ENCODE data around the gene ZNF765.
A peak's percentile ranks its signal among the peaks of the same experiment; 100 is the strongest.
"Not testable (repeated sequence)": the region's sequence is repeated elsewhere in the genome, so short reads cannot be mapped to it uniquely, and the experiment has no call there.

Gene ZNF765

GRCh38 chr19:53422551-53422950, 27.6 kb downstream of the ZNF765 start:
- no peak for DNase-seq (ENCODE audit: low spot score)

GRCh38 chr19:53423074-53423473, 28.1 kb downstream of the ZNF765 start:
- DNase-seq (ENCODE audit: low spot score): not testable (repeated sequence)

GRCh38 chr19:53423680-53424079, 28.7 kb downstream of the ZNF765 start:
- not testable (repeated sequence) for DNase-seq (ENCODE audit: low spot score)

DNA sequence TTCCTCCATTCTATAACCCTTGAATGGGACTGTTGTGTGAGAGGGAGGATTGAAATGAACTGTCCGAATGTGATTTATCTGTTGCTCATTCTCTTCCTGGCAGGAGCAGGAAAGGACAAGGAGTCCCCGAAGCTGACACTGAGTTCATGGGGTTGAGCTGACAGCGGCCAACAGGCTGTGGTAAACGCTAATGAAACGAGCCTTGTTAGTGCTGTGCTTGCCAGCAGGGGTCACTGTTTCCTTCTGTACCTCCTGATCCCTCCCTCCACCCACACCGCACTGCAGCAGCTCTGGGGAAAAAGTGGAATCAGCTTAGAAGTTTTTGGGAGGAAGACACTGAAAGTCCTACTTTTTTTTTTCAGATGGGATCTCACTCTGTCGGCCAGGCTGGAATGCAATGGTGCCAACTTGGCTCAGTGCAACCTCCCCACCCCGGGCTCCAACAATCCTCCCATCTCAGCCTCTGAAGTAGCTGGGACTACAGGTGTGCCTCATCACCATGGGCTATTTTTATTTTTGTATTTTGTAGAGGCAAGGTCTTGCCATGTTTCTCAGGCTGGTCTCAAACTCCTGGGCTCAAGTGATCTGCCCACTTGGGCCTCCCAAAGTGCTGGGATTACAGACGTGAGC, 30.1 kb downstream of the ZNF765 start:
- peak; percentile 7 for DNase-seq (ENCODE audit: low spot score)

DNA sequence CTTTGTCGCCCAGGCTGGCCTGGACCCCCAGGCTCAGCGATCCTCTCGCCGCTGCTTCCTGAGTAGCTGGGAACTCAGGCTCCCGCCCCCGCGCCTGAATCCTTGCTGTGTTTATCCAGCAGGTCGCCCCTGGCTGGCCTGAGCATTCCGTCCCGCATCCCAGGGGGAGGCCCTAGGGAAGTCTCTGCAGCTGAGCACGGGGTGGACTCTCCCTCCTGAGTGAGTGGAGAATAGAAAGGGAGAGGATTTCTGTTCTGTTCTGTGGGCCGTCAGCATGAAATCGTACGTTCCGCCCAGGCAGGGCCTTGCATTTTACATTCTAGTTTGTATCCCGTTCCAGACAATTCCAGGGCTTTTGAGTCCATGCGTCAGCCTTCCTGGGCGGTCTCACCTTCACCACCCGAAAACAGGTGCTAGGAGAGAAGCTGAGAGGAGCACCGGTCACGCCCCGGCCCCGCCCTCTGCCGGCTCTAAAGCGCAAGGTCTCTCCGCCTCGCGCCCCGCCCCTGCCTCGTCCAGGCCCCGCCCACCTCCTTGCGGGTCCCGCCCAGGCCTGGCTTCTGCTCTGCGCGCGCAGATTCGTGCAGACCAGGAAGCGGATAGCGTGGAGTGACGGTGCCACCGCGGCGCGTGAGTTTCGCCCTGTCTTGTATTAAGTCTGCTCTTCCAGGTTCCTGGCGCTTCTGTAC, 36.6 kb downstream of the ZNF765 start, which contains the start of gene ZNF761:
Gene ZNF761 (plus strand): TSS at position 586 of the 689 bp plus-strand sequence. CDS start 15,285 bp downstream, outside the sequence.
- peak; percentile 73 for DNase-seq (ENCODE audit: low spot score)

DNA sequence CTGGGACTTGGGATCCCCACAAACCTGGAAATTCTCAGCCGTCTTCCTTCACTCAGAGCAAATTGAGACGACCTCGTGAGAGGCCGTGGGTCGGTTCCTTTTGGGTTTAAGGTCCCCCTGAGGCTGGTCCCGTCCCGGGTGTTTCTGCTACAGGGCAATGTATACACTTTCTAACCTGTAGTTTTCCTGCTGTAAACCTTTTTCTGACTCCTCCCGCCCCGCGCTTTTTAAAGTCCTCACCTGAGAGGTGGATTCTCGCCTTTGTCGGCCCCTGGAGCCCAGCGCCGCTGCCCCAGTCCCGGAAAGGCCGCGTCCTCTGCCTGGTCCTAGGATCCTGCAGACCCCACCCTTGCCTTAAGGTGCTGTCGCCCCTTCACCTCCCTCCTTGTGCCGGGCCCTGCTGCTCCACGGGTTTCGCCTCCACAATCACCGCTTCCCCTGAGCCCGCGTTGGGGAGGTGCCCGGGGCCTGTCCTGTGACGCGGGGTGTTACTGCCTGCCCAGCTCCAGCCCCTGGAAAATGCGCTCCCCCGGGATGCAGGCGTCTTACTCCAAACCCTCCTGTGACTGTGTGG, 37.2 kb downstream of the ZNF765 start:
- DNase-seq (ENCODE audit: low spot score): no peak

DNA sequence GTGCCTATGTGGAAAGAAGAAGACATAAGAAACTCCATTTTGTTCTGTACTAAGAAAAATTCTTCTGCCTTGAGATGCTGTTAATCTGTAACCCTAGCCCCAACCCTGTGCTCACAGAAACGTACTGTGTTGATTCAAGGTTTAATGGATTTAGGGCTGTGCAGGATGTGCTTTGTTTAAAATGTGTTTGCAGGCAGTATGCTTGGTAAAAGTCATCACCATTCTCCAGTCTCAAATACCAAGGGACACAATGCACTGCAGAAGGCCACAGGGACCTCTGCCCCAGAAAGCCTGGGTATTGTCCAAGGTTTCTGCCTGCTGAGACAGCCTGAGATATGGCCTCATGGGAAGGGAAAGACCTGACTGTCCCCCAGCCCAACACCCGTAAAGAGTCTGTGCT, 48.9 kb downstream of the ZNF765 start:
- DNase-seq (ENCODE audit: low spot score): not testable (repeated sequence)

DNA sequence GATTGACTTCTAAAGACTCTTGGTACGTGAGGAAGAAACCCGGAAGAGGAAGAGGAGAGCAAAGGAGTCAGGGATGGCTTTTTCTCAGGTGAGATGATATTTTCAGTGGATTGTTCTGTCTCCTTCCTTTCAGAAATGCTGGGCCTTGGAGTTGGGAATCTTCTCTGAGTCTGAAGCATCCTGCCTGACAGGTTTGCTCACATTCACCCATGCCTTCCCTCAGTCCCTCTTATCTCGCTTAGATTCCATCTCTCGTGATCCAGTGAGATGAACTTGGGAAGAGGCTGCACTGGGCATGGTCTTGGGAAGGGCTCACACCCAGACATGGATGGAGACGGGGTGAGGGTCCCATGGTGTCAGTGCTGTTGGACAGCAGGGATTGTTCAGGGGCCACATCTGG, 52.2 kb downstream of the ZNF765 start:
- DNase-seq (ENCODE audit: low spot score): not testable (repeated sequence)

DNA sequence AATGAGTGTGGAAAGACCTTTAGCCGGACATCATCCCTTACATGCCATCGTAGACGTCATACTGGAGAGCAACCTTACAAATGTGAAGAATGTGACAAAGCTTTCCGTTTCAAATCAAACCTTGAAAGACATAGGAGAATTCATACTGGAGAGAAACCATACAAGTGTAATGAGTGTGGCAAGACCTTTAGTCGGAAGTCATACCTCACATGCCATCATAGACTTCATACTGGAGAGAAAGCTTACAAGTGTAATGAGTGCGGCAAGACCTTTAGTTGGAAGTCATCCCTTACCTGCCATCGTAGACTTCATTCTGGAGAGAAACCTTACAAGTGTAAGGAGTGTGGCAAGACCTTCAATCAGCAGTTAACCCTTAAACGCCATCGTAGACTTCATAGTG, 60.9 kb downstream of the ZNF765 start:
- no peak for DNase-seq (ENCODE audit: low spot score)

DNA sequence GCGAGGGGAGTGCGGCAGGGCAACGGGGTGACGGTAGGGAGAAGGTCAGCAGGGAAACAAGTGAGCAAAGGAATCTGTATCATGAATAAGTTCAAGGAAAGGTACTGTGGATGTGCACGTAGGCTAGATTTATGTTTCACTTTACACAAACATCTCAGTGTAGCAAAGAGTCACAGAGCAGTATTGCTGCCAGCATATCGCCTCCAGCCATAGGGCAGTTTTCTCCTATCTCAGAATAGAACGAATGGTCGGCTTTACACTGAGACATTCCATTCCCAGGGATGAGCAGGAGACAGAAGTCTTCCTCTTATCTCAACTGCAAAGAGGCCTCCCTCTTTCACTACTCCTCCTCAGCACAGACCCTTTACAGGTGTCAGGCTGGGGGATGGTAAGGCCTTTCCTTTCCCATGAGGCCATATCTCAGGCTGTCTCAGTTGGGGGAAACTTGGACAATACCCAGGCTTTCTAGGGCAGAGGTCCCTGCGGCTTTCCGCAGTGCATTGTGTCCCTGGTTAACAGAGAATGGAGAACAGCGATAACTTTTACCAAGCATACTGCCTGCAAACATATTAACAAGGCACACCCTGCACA, 65.3 kb downstream of the ZNF765 start:
- DNase-seq (ENCODE audit: low spot score): not testable (repeated sequence)

DNA sequence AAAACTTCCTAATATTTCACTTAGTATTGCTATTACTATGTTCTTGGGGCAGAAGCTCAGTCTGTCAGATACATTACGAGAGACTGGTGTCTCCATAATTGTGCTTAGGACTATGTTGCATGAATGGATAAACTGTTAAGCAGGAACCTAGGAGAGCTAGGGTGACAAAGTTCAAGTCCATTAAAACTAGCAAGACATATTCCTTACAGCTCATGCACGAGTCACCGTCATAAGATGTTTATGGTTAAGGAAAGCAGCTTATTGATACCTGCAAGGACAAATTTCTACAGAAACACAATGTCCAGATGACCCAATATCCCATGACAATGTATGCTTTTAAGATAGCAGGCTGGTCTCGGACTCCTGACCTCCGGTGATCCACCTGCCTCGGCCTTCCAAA, 66.9 kb downstream of the ZNF765 start:
- no peak for DNase-seq (ENCODE audit: low spot score)

- DNase-seq (ENCODE audit: low spot score): no peak
Measured at GRCh38 chr19:53462861-53463260, 67.9 kb downstream of the ZNF765 start.

DNA sequence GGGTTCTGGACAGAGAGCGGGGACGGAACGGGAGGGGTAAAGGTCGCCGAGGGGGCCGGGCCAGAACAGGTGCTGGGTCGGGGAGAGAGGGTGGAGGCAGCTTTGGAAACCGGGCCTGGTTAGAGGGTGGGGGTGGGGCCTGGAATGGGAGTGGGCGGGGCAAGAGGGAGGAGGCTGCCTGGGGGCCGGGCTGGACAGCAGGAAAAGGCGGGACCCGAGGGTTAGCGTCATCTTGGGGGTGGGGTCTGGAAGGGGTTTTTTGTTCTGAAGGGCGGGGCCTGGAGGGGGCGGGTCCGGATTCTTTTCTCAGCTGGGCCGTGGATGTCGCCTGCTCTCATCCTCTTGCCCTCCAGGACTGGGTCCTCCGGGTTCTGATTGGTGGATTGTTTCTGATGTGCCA, 68.3 kb downstream of the ZNF765 start:
- no peak for DNase-seq (ENCODE audit: low spot score)

DNA sequence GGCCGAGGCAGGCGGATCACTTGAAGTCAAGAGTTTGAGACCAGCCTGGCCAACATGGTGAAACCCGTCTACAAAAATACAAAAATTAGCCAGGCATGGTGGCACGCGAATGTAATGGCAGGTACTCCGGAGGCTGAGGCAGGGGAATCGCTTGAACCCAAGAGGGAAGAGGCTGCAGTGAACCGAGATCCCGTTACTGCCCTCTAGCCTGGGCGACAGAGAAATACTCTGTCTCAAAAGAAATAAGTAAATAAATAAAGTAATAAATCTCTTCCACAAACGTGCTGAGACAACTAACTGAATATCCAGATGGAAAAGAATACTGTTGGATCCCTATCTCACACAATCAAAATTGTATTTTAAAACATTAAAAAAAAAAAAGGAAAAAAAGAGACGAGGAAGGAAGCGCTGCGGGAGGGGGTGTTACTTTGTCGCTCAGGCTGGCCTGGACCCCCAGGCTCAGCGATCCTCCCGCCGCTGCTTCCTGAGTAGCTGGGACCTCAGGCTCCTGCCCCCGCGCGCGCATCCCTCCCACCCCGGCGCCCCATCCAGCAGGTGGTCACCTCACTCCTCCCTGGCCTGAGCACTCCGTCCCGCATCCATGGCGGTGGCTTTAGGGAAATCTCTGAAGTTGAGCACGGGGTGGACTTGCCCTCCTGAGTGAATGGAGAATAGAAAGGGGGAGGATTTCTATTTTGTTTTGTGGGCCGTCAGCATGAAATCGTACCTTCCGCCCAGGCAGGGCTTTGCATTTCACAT, 72.0 kb downstream of the ZNF765 start:
- no peak for DNase-seq (ENCODE audit: low spot score)

- DNase-seq (ENCODE audit: low spot score): peak; percentile 86
Measured at GRCh38 chr19:53467485-53468262, 72.7 kb downstream of the ZNF765 start, which contains the start of gene ZNF813. ZNF813 (plus strand) TSS chr19:53467733; CDS start chr19:53483823, 16,090 bp downstream.

GRCh38 chr19:53468628-53469027, 73.7 kb downstream of the ZNF765 start:
- DNase-seq (ENCODE audit: low spot score): not testable (repeated sequence)

GRCh38 chr19:53471916-53472315, 77.0 kb downstream of the ZNF765 start:
- no peak for DNase-seq (ENCODE audit: low spot score)

GRCh38 chr19:53474832-53475231, 79.9 kb downstream of the ZNF765 start:
- not testable (repeated sequence) for DNase-seq (ENCODE audit: low spot score)

- DNase-seq (ENCODE audit: low spot score): not testable (repeated sequence)
Measured at GRCh38 chr19:53475470-53475869, 80.5 kb downstream of the ZNF765 start.

Measured in COLO829 (cell line).